ENCODE data around the gene ADCY5.

DNA sequence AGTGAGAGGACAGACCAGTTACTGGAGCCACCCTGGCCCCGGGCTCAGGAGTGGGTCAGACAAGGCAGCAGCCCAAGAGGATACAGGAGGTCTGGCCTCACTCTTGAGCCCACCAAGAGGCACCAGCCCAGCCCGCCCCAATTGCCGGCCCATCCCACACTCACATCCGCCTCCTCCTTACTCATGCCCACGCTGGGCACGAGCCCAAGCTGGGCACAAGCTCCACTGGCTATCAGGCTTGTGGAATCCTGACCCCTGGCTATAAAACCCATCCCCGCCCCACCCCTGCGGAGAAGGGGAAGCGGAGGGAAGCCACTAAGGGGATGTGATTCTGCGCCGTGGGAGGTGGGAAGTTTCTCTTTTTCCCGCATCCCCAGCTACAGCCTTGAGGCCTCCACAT lies 25.9 kb downstream of the ADCY5 start:
- TF ChIP-seq TCF7L2 (IDR thresholded peaks at IDR 0.05; ENCODE audit: low read depth, low read length), result no peak
- TF ChIP-seq, protein P1, sequence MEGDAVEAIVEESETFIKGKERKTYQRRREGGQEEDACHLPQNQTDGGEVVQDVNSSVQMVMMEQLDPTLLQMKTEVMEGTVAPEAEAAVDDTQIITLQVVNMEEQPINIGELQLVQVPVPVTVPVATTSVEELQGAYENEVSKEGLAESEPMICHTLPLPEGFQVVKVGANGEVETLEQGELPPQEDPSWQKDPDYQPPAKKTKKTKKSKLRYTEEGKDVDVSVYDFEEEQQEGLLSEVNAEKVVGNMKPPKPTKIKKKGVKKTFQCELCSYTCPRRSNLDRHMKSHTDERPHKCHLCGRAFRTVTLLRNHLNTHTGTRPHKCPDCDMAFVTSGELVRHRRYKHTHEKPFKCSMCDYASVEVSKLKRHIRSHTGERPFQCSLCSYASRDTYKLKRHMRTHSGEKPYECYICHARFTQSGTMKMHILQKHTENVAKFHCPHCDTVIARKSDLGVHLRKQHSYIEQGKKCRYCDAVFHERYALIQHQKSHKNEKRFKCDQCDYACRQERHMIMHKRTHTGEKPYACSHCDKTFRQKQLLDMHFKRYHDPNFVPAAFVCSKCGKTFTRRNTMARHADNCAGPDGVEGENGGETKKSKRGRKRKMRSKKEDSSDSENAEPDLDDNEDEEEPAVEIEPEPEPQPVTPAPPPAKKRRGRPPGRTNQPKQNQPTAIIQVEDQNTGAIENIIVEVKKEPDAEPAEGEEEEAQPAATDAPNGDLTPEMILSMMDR (IDR thresholded peaks at IDR 0.05), result no peak
- TF ChIP-seq POLR2AphosphoS5 (IDR thresholded peaks at IDR 0.05; ENCODE audit: low read depth, low read length), result no peak

All from Panc1 (cell line).